Measurements from ENCODE around the gene MAG. TPM values are rescaled to one million over a fixed set of nuclear protein-coding genes. Genes with fewer than 3 reads are reported as not detected.

The MAG gene
- total RNA-seq, 2 experiments from 2014 or later: not detected

DNA sequence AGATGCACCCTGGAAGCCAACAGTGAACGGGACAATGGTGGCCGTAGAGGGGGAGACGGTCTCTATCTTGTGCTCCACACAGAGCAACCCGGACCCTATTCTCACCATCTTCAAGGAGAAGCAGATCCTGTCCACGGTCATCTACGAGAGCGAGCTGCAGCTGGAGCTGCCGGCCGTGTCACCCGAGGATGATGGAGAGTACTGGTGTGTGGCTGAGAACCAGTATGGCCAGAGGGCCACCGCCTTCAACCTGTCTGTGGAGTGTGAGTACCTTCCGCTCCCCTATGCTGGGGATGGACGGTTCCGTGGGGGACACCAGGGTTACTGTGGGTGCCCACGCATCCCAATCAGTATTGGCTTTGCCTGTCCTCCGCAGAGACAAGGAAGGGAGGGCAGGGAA lies 10.5 kb downstream of the MAG start:
- intact Hi-C loops (cut with DNase I, micrococcal nuclease): no loop called here
- H3K27me3 ChIP-seq (ENCODE audit: control insufficient read depth in 1 of 2, insufficient read depth in 2 of 2, low read length in 2 of 2): no peaks in the 10 kb centered on the region
- CTCF ChIA-PET: no interaction called here
- no peak overlapping the region for H3K27ac Mint-ChIP-seq
- no peaks in the 10 kb centered on the region for H3K4me1 Mint-ChIP-seq (ENCODE audit: low read depth)
- DNase-seq (no peak), ATAC-seq (ENCODE audit: poor library complexity) (no peak)
- POLR2A ChIA-PET: no interaction called here
- TF ChIP-seq, protein P1, sequence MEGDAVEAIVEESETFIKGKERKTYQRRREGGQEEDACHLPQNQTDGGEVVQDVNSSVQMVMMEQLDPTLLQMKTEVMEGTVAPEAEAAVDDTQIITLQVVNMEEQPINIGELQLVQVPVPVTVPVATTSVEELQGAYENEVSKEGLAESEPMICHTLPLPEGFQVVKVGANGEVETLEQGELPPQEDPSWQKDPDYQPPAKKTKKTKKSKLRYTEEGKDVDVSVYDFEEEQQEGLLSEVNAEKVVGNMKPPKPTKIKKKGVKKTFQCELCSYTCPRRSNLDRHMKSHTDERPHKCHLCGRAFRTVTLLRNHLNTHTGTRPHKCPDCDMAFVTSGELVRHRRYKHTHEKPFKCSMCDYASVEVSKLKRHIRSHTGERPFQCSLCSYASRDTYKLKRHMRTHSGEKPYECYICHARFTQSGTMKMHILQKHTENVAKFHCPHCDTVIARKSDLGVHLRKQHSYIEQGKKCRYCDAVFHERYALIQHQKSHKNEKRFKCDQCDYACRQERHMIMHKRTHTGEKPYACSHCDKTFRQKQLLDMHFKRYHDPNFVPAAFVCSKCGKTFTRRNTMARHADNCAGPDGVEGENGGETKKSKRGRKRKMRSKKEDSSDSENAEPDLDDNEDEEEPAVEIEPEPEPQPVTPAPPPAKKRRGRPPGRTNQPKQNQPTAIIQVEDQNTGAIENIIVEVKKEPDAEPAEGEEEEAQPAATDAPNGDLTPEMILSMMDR (IDR thresholded peaks at IDR 0.05): no peak
- H3K4me1 ChIP-seq (ENCODE audit: insufficient read depth, low read length): no peaks in the 10 kb centered on the region
- H3K4me3 ChIP-seq (ENCODE audit: low read length): no peak overlapping the region
- H3K36me3 Mint-ChIP-seq (ENCODE audit: low read depth): no peaks in the 10 kb centered on the region
- H3K27me3 Mint-ChIP-seq: no peaks in the 10 kb centered on the region
- H3K36me3 ChIP-seq (ENCODE audit: insufficient read depth, low read length): no peaks in the 10 kb centered on the region
- no peaks in the 10 kb centered on the region for H3K9me3 Mint-ChIP-seq
- no peaks in the 10 kb centered on the region for H3K9me3 ChIP-seq (ENCODE audit: control insufficient read depth in 1 of 2, insufficient read depth in 1 of 2, low read length in 2 of 2)
- H3K4me3 Mint-ChIP-seq: no peak overlapping the region
- no peak overlapping the region for H3K27ac ChIP-seq (ENCODE audit: low read depth in 1 of 2, low read length in 2 of 2)

DNA sequence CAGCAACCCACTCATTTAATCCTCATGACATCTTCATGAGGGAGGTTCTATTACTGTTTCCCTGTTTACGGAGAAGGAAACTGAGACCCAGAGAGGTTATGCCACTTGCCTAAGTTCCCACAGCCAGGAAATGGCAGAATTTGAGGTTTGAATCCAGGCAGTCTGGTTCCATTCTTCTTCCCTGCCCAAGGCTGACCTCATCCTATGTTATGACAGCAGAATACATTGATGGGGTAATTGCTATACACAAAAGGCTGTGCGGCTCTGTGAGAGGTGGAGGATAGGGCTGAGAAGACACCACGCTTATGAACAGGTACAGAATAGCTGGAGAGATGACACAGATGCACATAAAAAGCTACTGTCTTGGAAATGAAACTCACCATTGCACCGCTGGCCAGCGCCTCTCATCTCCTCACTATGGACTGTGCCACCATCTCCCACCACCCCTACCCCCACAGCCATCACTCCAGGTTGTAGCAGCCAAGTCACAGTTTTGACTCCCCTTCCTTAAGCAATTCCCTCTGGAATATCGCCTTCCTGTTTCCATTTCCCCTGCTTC lies 11.5 kb downstream of the MAG start:
- ChIA-PET CTCF (no interaction called here), POLR2A (no interaction called here)
- no peaks in the 10 kb centered on the region for H3K4me1 ChIP-seq (ENCODE audit: insufficient read depth, low read length)
- H3K36me3 ChIP-seq (ENCODE audit: insufficient read depth, low read length): no peaks in the 10 kb centered on the region
- Mint-ChIP-seq H3K4me3 (no peak overlapping the region), H3K4me1 (ENCODE audit: low read depth) (no peaks in the 10 kb centered on the region), H3K27ac (no peak overlapping the region), H3K36me3 (ENCODE audit: low read depth) (no peaks in the 10 kb centered on the region), H3K27me3 (no peaks in the 10 kb centered on the region), H3K9me3 (no peaks in the 10 kb centered on the region)
- DNase-seq: no peak
- H3K27ac ChIP-seq (ENCODE audit: low read depth in 1 of 2, low read length in 2 of 2): no peak overlapping the region
- TF ChIP-seq, protein P1 (IDR thresholded peaks at IDR 0.05): no peak
- no peaks in the 10 kb centered on the region for H3K9me3 ChIP-seq (ENCODE audit: control insufficient read depth in 1 of 2, insufficient read depth in 1 of 2, low read length in 2 of 2)
- ATAC-seq (ENCODE audit: poor library complexity): no peak
- no peak overlapping the region for H3K4me3 ChIP-seq (ENCODE audit: low read length)
- intact Hi-C loops (cut with DNase I, micrococcal nuclease): no loop called here
- no peaks in the 10 kb centered on the region for H3K27me3 ChIP-seq (ENCODE audit: control insufficient read depth in 1 of 2, insufficient read depth in 2 of 2, low read length in 2 of 2)

DNA sequence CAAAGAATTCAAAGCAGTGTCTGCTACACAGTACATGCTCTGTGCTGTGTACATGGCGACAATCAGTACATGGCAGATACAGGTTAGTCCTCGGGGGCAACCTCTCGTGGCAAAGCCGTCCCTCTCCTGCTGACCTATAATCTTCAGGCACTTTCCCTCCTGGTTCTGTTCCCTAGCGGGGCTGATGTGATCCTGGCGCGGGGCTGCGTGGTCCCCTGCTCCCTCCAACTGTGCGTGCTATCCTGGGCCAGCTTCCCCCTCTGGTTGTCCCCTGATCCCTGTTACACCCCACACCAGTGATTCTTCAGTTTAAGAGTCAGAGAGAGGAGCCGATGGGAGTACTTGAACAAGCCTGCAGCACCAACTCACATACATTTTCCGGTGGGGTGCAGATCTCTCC lies 12.1 kb downstream of the MAG start:
- Histone ChIP-seq H3K36me3 (ENCODE audit: insufficient read depth, low read length) (no peaks in the 10 kb centered on the region), H3K4me3 (ENCODE audit: low read length) (no peak overlapping the region), H3K9me3 (ENCODE audit: control insufficient read depth in 1 of 2, insufficient read depth in 1 of 2, low read length in 2 of 2) (no peaks in the 10 kb centered on the region), H3K4me1 (ENCODE audit: insufficient read depth, low read length) (no peaks in the 10 kb centered on the region), H3K27ac (ENCODE audit: low read depth in 1 of 2, low read length in 2 of 2) (no peak overlapping the region), H3K27me3 (ENCODE audit: control insufficient read depth in 1 of 2, insufficient read depth in 2 of 2, low read length in 2 of 2) (no peaks in the 10 kb centered on the region)
- Mint-ChIP-seq H3K4me3 (no peak overlapping the region), H3K36me3 (ENCODE audit: low read depth) (no peaks in the 10 kb centered on the region), H3K9me3 (no peaks in the 10 kb centered on the region), H3K27ac (no peak overlapping the region), H3K4me1 (ENCODE audit: low read depth) (no peaks in the 10 kb centered on the region), H3K27me3 (no peaks in the 10 kb centered on the region)
- DNase-seq (no peak), ATAC-seq (ENCODE audit: poor library complexity) (no peak)
- ChIA-PET POLR2A (no interaction called here), CTCF (no interaction called here)
- intact Hi-C loops (cut with DNase I, micrococcal nuclease): no loop called here
- TF ChIP-seq, protein P1 (IDR thresholded peaks at IDR 0.05): no peak

Measured in CD4-positive, alpha-beta T cell (primary cell).